WTC11 (cell line): ENCODE data around the gene TRMT44. TPM values are rescaled to one million over a fixed set of nuclear protein-coding genes. Genes with fewer than 3 reads are reported as not detected.

Experiments used
- ATAC-seq: fragments of 200-7000 bp; cut with Tn5 transposase; 2 replicates; pipeline ENCODE4 v1.10.0; 2021; ENCODE audit warnings: mild to moderate bottlenecking, moderate library complexity
- CTCF ChIA-PET: fragments of 300-600 bp; sonication (Branson Sonifier 250); formaldehyde crosslinking; loops from one replicate; lab custom pipeline; 2021; ENCODE audit warnings: antibody characterized with exemption; lab: Charles Lee
- POLR2A ChIA-PET: fragments of 350-600 bp; sonication (Branson Sonifier 250); formaldehyde crosslinking; loops from one replicate; lab custom pipeline; 2021; ENCODE audit warnings: antibody characterized with exemption; lab: Charles Lee
- DNase-seq: peaks from one replicate; pipeline ENCODE4 v3.0.0; 2021; ENCODE audit warnings: low spot score
- H3K27ac Mint-ChIP-seq: 2 replicates; pipeline ENCODE4 v1.8.0; 2021; ENCODE audit warnings: mixed read lengths
- H3K27me3 Mint-ChIP-seq: 2 replicates; pipeline ENCODE4 v1.8.0; 2021; ENCODE audit warnings: low read depth, mild to moderate bottlenecking, moderate library complexity, mixed read lengths
- H3K36me3 Mint-ChIP-seq: 2 replicates; pipeline ENCODE4 v1.8.0; 2021; ENCODE audit warnings: mixed read lengths
- H3K4me1 Mint-ChIP-seq: 2 replicates; pipeline ENCODE4 v1.8.0; 2022; ENCODE audit warnings: mixed read lengths
- H3K4me3 Mint-ChIP-seq: 2 replicates; pipeline ENCODE4 v1.8.0; 2021; ENCODE audit warnings: mild to moderate bottlenecking, moderate library complexity, mixed read lengths
- H3K9me3 Mint-ChIP-seq: 2 replicates; pipeline ENCODE4 v1.8.0; 2021; ENCODE audit warnings: mixed read lengths
- CBFB ChIP-seq: sonication (generic); formaldehyde crosslinking; IDR thresholded peaks from 2 replicates; pipeline ENCODE4 v1.8.1; 2022; ENCODE audit warnings: mild to moderate bottlenecking, low read depth, missing genetic modification reagents
- CDX4 ChIP-seq: fragments of 250-450 bp; sonication (Bioruptor Pico); IDR thresholded peaks from 2 replicates; pipeline ENCODE4 v1.9.0; 2021; ENCODE audit warnings: moderate library complexity, mild to moderate bottlenecking, inconsistent platforms, borderline replicate concordance
- GRHL2 ChIP-seq: fragments of 250-450 bp; sonication (Bioruptor Pico); IDR thresholded peaks from 2 replicates; pipeline ENCODE4 v1.8.0; 2022; ENCODE audit warnings: mild to moderate bottlenecking, moderate library complexity; ENCODE audit not compliant: insufficient replicate concordance, severe bottlenecking
- GTF2I ChIP-seq: fragments of 250-450 bp; sonication (Bioruptor Pico); conservative IDR thresholded peaks from 2 replicates; pipeline ENCODE4 v1.4.0; 2021; ENCODE audit warnings: mild to moderate bottlenecking
- IRF2 ChIP-seq: sonication (generic); formaldehyde crosslinking; IDR thresholded peaks from 2 replicates; pipeline ENCODE4 v1.8.0; 2022; ENCODE audit warnings: low read depth, missing genetic modification reagents, borderline replicate concordance
- NFE2L1 ChIP-seq: sonication (generic); formaldehyde crosslinking; IDR thresholded peaks from 2 replicates; pipeline ENCODE4 v1.8.1; 2023; ENCODE audit warnings: missing genetic modification reagents
- NFYB ChIP-seq: sonication (generic); formaldehyde crosslinking; conservative IDR thresholded peaks from 2 replicates; pipeline ENCODE4 v1.8.0; 2022; ENCODE audit warnings: low read depth, missing genetic modification reagents
- SMAD4 ChIP-seq: sonication (generic); formaldehyde crosslinking; IDR thresholded peaks from 2 replicates; pipeline ENCODE4 v1.8.0; 2022; ENCODE audit warnings: mild to moderate bottlenecking, missing genetic modification reagents
- SOX15 ChIP-seq: fragments of 250-450 bp; sonication (Bioruptor Pico); IDR thresholded peaks from 2 replicates; pipeline ENCODE4 v1.9.0; 2021; ENCODE audit warnings: mild to moderate bottlenecking
- TCF7 ChIP-seq: sonication (generic); formaldehyde crosslinking; IDR thresholded peaks from 2 replicates; pipeline ENCODE4 v1.8.0; 2022; ENCODE audit warnings: mild to moderate bottlenecking, low read depth, missing genetic modification reagents, moderate library complexity
- USF2 ChIP-seq: sonication (generic); formaldehyde crosslinking; IDR thresholded peaks from 2 replicates; pipeline ENCODE4 v1.8.1; 2023; ENCODE audit warnings: mild to moderate bottlenecking, missing genetic modification reagents, moderate library complexity
- ZNF138 ChIP-seq: sonication (generic); formaldehyde crosslinking; conservative IDR thresholded peaks from 2 replicates; pipeline ENCODE4 v1.8.1; 2022; ENCODE audit warnings: mild to moderate bottlenecking, moderate library complexity, missing genetic modification reagents
- ZNF425 ChIP-seq: fragments of 250-450 bp; sonication (Bioruptor Pico); conservative IDR thresholded peaks from 2 replicates; pipeline ENCODE4 v1.9.0; 2021; ENCODE audit warnings: mild to moderate bottlenecking
- ZNF671 ChIP-seq: fragments of 250-450 bp; sonication (Bioruptor Pico); IDR thresholded peaks from 2 replicates; pipeline ENCODE4 v1.8.0; 2021; ENCODE audit warnings: mild to moderate bottlenecking
- total RNA-seq: library from RNA; stranded (reverse); gene quantifications from 3 replicates; pipeline ENCODE4 v1.2.3, GENCODE V29; 2021
- TF ChIP-seq, protein P1 (sequence below): sonication (generic); formaldehyde crosslinking; IDR thresholded peaks from 2 replicates; pipeline ENCODE4 v1.8.1; 2022; ENCODE audit warnings: low read depth, mild to moderate bottlenecking, moderate library complexity, missing genetic modification reagents, borderline replicate concordance
- TF ChIP-seq, protein P2 (sequence below): sonication (generic); formaldehyde crosslinking; IDR thresholded peaks from 2 replicates; pipeline ENCODE4 v1.8.1; 2022; ENCODE audit warnings: mild to moderate bottlenecking, missing genetic modification reagents, moderate library complexity, borderline replicate concordance
- TF ChIP-seq, protein P3 (sequence below): sonication (generic); formaldehyde crosslinking; IDR thresholded peaks from 2 replicates; pipeline ENCODE4 v1.8.0; 2022; ENCODE audit warnings: mild to moderate bottlenecking, missing genetic modification reagents
- TF ChIP-seq, protein P4 (sequence below): sonication (generic); formaldehyde crosslinking; IDR thresholded peaks from 2 replicates; pipeline ENCODE4 v1.8.0; 2022; ENCODE audit warnings: mild to moderate bottlenecking, missing genetic modification reagents
- TF ChIP-seq, protein P5 (sequence below): sonication (generic); formaldehyde crosslinking; IDR thresholded peaks from 2 replicates; pipeline ENCODE4 v1.8.0; 2022; ENCODE audit warnings: mild to moderate bottlenecking, missing genetic modification reagents

TRMT44 gene
- total RNA-seq, 1 experiment from 2014 or later = 28.4 TPM

GRCh38 chr4:8494983-8495548 is 54.5 kb downstream of the TRMT44 start (continued):
- no peak for TF ChIP-seq NFYB (CRISPR knock-in tag)
- TF ChIP-seq, protein P1, sequence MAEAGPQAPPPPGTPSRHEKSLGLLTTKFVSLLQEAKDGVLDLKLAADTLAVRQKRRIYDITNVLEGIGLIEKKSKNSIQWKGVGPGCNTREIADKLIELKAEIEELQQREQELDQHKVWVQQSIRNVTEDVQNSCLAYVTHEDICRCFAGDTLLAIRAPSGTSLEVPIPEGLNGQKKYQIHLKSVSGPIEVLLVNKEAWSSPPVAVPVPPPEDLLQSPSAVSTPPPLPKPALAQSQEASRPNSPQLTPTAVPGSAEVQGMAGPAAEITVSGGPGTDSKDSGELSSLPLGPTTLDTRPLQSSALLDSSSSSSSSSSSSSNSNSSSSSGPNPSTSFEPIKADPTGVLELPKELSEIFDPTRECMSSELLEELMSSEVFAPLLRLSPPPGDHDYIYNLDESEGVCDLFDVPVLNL (CRISPR knock-in tag) = no peak
- TF ChIP-seq, protein P2, sequence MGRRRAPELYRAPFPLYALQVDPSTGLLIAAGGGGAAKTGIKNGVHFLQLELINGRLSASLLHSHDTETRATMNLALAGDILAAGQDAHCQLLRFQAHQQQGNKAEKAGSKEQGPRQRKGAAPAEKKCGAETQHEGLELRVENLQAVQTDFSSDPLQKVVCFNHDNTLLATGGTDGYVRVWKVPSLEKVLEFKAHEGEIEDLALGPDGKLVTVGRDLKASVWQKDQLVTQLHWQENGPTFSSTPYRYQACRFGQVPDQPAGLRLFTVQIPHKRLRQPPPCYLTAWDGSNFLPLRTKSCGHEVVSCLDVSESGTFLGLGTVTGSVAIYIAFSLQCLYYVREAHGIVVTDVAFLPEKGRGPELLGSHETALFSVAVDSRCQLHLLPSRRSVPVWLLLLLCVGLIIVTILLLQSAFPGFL (CRISPR knock-in tag) = no peak

GRCh38 chr4:8495803-8496202 is 55.2 kb downstream of the TRMT44 start:
- H3K4me1 Mint-ChIP-seq = peaks cover 44% of the 10 kb centered on the region
- H3K36me3 Mint-ChIP-seq = peaks cover 52% of the 10 kb centered on the region
- H3K4me3 Mint-ChIP-seq = no peak overlapping the region
- peaks cover 42% of the 10 kb centered on the region for H3K9me3 Mint-ChIP-seq
- no peak overlapping the region; the same call in 1 of the 2 replicates for H3K27ac Mint-ChIP-seq
- peaks cover 3% of the 10 kb centered on the region; the same call in 1 of the 2 replicates for H3K27me3 Mint-ChIP-seq
- ChIA-PET CTCF (interaction anchor here (4.1 kb wide), 1 partner anchor 112 kb away, joined by 26 read pairs; no protein-coding TSS in a partner anchor), POLR2A (no interaction called here)
- peak; percentile 23 for ATAC-seq
- TF ChIP-seq NFYB (CRISPR knock-in tag) (0 out of 2 replicates have a peak, but pooled peaks have one; percentile 20), ZNF671 (CRISPR knock-in tag) (no peak)
- no peak for DNase-seq

- POLR2A ChIA-PET = no interaction called here
- TF ChIP-seq, protein P3, sequence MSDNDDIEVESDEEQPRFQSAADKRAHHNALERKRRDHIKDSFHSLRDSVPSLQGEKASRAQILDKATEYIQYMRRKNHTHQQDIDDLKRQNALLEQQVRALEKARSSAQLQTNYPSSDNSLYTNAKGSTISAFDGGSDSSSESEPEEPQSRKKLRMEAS = no peak
- TF ChIP-seq CBFB (CRISPR knock-in tag) (no peak), USF2 (no peak), GRHL2 (CRISPR knock-in tag) (no peak), TCF7 (no peak), ZNF138 (CRISPR knock-in tag) (no peak), SMAD4 (CRISPR knock-in tag) (no peak), GTF2I (no peak), ZNF425 (CRISPR knock-in tag) (no peak), SOX15 (CRISPR knock-in tag) (no peak), NFE2L1 (CRISPR knock-in tag) (no peak), IRF2 (no peak), CDX4 (CRISPR knock-in tag) (no peak)
- TF ChIP-seq, protein P4, sequence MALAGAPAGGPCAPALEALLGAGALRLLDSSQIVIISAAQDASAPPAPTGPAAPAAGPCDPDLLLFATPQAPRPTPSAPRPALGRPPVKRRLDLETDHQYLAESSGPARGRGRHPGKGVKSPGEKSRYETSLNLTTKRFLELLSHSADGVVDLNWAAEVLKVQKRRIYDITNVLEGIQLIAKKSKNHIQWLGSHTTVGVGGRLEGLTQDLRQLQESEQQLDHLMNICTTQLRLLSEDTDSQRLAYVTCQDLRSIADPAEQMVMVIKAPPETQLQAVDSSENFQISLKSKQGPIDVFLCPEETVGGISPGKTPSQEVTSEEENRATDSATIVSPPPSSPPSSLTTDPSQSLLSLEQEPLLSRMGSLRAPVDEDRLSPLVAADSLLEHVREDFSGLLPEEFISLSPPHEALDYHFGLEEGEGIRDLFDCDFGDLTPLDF (CRISPR knock-in tag) = no peak
- TF ChIP-seq, protein P5, sequence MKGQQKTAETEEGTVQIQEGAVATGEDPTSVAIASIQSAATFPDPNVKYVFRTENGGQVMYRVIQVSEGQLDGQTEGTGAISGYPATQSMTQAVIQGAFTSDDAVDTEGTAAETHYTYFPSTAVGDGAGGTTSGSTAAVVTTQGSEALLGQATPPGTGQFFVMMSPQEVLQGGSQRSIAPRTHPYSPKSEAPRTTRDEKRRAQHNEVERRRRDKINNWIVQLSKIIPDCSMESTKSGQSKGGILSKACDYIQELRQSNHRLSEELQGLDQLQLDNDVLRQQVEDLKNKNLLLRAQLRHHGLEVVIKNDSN (CRISPR knock-in tag) = no peak
Observed at GRCh38 chr4:8497762-8498161, 57.2 kb downstream of the TRMT44 start.

More at GRCh38 chr4:8497762-8498161, 57.2 kb downstream of the TRMT44 start:
- no peak overlapping the region for H3K27ac Mint-ChIP-seq
- no peak for DNase-seq
- no peak overlapping the region for H3K4me3 Mint-ChIP-seq
- no peak for ATAC-seq
- peaks cover 34% of the 10 kb centered on the region for H3K4me1 Mint-ChIP-seq
- H3K36me3 Mint-ChIP-seq = peaks cover 47% of the 10 kb centered on the region
- H3K27me3 Mint-ChIP-seq = peaks cover 5% of the 10 kb centered on the region; the same call in 1 of the 2 replicates
- H3K9me3 Mint-ChIP-seq = peaks cover 45% of the 10 kb centered on the region
- CTCF ChIA-PET = interaction anchor here (1.0 kb wide), 1 partner anchor 110 kb away, joined by 3 read pairs; no protein-coding TSS in a partner anchor
